RPMI7951 (cell line): ENCODE measurements around the gene BCL2. TPM values are rescaled to one million over a fixed set of nuclear protein-coding genes. Genes with fewer than 3 reads are reported as not detected.
A peak's percentile ranks its signal among the peaks of the same experiment; 100 is the strongest.

Experiments
- DNase-seq: peaks from one replicate; pipeline ENCODE4 v3.0.0-alpha.2; 2012; ENCODE audit warnings: low read depth
- total RNA-seq: library from RNA; depleted of rRNA; stranded (reverse); fragments of >200 nt; shearing (Covaris generic); gene quantifications from 2 replicates; pipeline ENCODE4 v1.2.3, GENCODE V29; 2014

Gene BCL2
- total RNA-seq, 1 experiment from 2014 or later = 0.84 TPM

DNA sequence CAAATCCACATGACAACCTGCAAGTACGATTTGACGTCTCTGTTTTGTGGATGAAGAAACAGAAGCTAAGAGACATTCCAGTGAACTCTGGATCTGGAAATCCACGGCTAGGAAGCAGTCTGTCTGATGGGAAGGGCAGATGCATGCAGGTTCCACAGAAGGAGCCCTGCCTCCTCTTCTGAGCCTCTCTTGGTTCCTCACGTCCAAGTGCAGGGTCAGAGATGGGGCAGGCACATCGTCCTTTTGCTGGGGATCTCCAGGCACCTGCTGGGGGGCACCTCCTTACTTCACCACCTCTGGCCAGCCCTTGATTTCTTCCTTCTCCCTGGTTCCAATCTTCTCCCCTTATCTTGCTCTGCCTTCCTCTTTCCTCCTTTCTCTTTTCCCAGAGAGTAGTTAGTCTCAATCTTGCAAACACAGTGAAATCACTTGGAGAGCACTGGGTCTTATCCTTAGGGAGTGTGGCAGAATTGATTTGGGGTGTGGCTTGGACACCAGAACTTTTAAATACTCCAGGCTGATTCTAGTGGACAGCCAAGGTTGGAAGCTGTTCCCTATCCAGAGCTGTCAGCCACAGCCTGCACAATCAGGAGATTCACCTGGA lies 137.8 kb downstream of the BCL2 start:
- no peak for DNase-seq

DNA sequence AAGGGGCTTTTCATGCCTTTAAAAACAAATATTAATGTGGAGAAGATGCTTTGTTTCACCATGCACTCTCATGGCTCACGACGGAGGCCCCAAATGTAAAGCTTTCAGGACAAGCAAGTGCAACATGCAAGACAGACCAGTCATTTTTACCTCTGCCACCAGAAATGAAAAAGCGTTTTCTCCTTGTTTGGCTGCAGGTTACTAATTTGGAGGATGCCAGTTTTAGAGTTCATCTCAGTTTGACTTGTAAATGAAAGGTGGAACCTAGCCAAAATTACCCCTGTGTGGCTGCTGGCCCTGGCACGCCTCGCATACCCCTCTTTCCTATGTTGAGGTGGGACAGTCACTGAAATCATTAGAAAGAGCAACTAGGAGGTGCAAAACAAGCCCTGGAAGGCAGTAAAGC lies 138.6 kb downstream of the BCL2 start:
- DNase-seq = no peak

DNA sequence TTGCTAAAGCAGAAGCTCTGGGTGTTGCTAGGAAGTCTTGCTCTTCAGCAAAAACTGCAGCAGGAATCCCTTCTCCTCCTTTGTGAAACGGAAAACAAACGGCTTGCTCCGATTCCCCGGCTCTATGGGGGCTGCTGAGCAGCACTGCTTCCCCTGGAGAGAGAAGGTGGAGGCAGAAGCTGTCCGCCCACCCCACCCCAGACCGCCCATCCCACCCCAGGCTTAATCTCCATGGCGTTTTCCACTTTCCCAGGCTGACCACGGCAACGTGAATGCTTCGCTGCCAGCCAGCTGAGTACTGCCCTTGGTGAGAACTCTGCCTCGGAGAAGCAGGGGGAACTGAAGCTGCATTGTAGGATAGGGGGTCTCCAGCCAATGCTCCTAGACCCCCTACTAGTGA lies 139.2 kb downstream of the BCL2 start:
- DNase-seq = no peak

DNA sequence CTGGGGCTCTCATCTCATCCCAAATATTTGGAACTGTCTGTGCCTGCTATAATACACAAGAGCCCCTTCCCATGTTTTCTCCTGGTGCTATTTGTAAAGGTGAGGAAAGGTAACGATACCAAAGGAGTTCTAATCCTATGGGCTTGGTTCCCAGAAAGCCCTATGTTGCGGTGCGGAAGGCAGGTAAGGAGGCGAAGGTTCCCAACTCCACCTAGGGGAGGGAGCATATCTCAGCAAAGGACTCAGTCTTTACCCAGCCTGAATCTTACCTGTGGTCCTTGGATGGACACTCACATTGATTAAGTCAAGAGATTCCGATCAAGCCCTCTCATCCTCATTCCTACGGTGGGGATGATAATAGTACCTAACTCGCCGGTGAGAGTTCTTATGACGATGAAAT lies 140.1 kb downstream of the BCL2 start:
- DNase-seq = no peak

DNA sequence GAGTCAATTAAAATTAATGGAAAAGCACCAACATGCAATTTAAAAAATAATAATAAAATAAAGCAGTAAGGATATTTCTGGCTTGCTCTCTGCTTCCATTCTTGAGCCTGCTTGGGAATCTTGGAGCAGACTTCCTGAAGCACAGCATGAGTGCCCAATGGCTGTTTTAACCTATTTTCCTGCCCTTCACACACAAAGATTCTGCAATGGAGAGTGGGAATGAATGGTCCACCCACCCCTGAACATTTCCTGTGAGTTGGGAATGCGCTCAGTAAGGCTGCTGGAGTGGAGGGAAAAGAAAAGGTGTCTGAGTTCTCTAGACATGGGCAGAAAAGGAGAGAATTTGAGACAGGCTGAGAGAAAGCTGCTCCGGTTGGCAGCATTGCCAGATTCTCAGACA lies 140.6 kb downstream of the BCL2 start:
- DNase-seq = no peak

DNA sequence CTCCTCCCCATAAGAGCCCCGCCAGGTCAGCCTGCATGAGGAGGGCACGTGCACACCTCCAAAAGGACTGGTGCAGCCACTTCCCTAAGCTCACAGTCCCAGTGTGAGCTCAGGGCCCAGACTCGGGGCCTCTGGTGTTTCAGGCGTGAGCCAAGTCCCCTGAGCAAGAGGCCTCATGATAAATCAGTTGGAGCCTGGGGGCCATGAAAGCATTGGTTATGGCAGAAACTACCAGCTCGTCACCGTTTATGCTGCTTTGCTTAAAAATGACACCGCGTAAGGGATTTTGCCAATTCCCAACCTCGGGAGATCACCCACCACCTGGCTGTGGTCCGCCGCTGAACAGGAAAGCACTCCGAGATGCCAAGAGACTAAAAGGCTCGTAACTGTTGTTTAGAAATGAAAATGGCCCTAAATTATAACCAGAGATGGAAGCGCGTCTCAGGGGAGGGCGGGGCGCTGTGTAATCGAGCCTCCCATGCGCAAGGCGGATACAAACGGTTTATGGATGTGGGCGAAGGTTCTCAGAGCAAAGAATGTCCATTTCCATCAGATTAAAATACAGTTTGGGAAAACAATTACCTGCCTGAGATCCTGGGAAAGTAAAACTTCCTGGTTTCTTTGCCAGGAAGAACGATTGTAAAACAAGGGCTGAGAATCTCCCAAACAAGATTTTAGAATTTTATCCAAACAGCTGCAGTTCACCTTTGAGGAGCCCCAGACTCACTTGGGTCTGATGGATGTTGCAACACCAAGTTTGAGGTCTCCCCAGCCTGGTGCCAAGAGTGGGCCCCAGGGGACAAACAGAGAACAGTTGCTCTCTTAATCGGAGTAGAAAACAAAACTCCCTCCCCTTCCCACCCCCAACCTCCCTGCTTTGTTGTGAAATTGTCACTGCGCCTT lies 141.4 kb downstream of the BCL2 start:
- DNase-seq = no peak

DNA sequence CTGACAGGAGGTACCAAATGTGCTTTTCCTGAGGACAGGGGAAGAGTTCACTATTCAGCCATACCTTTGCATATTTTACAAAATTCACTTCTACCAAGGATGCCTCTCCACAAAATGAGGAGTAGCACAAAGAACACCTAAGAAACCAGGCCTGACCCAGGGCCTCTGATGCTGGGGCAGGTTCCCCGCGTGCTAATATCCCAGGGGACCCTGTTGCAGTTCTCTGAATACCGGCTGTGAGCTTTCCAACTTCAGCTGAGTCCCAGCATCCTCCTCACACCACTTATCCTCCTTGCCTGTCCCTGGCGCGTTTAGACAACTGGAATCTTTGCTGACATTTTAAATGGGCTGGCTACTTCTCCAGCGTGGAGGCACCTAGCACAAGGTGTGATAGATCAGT lies 142.3 kb downstream of the BCL2 start:
- no peak for DNase-seq

DNA sequence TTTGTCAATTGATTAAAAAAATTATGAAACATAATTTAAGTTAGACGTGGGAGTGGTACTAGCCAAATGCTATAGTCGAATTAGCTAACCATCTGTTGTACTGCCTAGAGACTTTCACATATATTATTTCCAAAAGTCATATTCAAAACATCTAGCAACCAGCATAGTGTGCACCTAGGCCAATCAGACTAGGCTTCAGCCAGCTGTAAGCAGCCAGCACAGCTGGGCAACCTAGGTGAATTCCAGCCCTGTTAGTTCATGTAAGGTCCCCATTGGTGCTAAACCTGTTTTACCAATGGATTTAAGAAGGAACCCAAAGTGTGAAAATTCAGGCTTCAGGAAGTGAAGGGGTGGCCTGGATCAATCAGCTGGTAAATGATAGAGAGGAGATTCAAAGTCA lies 144.3 kb downstream of the BCL2 start:
- no peak for DNase-seq

DNA sequence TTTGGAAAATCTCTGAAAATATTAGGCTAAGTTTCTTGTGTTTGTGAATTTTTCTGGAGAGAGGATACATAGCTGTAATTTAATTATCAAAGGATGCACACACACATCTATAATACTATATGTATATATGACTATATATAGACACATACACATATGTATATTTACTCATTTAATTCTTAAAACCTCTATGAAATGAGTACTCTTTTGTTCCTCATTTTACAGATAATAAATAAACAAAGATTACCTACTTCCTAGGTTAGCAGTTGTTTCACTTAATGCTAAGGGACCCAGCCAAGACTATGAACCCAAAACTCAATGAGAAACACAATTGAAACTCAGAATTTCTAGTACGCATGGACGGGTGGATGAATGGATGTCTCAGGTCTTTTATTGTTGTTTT lies 145.6 kb downstream of the BCL2 start:
- no peak for DNase-seq

DNA sequence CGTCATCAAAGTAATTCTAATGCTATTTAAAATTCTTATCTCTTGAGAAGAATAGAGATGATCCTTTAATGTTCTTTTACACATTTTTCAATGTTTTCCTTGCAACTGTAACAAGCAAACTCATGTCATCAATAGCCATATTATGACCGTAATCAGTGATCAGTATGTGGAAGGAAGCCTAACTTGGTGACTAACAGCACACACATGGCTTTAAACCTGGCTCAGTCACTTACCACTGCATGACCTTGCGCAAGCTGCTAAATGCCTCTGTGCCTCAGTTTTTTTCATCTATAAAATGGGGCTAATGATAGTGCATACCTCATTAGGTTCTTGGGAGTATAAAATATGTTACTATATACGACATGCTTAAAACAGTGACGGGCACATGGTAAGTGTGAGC lies 149.7 kb downstream of the BCL2 start:
- DNase-seq = no peak

DNA sequence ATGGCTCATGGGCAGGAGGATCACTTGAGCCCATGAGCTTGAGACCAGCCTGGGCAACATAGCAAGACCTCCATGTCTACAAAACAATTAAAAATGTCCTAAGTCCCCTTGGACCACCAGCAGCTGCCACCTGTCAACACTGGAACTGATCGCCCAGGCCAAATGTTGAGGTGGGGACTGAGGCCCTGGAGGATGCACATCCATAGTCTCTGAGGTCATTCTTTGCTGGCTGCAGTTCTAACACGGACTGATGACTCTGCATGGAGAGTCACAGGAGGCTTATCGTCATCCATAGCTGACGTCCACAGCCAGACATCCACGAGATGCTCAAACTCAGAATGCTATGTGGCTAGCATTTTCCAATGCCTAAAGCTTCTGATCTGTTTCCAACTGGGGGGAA lies 151.3 kb downstream of the BCL2 start:
- DNase-seq = no peak

DNA sequence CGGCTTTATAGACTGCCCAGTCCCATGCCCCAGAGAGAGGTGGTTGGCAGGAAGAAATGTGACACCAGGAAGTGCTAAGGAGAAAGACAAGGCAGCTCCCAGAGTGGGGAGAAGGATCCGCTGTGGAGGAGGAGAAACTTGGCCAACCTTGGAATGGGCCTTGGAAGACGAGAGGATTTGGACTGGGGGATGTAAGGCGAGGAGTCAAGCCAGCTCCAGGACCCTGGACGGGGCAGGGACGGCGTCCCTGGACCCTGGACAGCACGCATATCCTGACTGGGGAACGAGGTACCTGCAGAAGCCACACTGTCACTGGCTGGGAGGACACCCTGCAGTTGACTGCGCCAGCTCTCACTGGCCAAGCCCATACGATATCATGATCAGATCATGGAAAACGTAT lies 153.4 kb downstream of the BCL2 start:
- no peak for DNase-seq

DNA sequence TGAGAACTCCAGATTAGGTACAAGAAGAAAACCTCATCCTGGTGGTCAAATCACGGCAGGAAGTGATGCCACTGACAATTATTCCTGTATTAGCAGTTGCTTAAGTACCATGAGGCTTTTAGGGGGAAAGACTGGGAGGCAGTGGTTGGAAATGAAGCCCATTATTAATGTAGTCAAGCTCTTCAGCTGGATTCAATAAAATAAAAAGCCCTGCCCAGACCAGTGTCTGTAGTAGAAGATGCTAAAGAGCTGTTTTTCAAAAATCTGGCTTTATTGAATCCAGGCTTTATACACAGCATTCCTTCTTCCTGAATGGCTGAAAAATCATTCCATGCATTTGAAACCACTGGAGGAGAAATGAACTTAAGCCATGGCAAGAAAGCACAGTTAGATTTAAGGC lies 155.2 kb downstream of the BCL2 start:
- DNase-seq = no peak

DNA sequence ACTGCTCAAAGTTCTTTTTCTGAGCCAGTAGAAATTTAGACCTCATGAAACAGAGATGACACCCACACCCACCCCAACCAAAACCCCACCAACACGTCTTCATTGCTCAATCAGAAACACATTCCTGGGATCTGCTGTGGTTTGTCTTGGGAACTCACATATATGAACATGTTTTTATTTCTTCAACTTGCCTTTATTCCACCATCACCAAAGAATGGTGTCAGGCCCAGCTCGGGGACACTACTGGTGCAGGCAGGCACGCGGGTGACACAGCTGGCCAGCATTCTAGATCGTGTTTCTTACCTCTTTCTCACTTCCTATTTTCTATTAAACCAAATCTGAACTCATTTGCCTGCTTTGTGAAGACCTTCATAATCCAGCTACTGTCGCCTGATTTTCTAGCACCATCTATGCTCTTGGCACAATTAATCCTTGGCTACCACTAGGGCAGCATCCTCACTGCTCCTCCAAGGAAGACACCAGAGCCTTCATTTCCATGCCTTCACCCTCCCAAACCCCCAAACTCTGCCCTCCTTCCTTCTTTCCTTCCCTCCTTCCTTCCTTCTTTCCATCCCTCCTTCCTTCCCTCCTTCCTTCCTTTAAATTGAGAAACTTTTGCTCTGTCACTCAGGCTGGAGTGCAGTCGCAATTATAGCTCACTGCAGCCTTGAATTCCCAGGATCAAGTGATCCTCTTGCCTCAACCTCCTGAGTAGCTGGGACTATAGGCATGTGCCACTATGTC lies 157.1 kb downstream of the BCL2 start:
- DNase-seq = peak; percentile 9

DNA sequence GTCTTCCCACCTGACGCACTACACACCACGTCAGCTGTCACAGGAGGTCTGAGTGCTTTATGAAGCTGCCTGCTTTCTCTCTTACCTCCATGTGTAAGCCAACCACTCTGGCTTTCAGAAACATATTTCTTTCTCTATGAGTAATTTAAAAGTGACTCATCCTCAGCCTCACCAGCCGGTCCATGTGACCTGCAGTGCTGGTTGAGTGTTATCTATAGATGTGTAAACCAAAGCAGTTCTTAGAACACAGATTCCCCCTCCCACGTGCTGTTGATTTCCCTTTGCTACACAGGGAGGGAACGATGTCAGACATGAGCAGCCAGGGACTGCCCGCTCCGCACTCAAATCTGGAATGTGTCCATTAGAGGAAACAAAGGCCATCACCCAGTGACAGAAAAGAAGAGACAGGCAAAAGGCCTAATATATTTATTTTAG lies 157.8 kb downstream of the BCL2 start:
- peak; percentile 84 for DNase-seq

DNA sequence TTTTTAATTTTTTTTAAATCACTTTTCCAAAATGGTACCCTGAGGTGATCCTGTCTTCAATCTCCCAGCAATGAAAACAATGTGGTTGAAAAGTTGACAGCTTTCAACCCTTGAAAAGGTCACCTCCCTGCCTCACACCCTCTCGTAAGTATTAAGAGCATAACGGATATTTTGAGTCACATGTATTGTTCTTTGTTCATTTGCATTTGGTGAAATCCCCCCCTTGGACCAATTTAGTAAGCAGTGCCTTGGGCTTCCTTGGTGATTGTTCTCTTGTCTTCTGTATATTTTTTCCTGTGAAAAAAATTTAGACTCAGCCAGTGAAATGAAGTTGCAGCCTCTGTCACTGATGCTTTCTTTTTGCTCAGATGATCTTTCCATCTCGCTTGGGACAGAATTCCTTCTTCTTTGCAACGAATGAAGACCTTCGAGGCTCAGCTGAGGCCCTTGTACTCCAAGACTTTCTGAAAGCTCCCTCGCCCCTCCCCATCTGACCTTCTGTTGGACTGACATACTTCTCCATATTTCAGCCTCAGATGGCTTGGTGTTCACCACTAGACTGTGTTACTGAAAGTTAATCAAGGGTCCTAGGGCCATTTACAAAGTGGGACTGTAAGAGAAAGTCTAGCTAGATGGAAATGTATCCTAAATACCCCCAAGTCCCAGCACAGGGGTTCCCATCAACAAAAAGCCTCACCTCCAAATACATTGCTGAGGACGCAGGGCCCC lies 158.4 kb downstream of the BCL2 start:
- no peak for DNase-seq

DNA sequence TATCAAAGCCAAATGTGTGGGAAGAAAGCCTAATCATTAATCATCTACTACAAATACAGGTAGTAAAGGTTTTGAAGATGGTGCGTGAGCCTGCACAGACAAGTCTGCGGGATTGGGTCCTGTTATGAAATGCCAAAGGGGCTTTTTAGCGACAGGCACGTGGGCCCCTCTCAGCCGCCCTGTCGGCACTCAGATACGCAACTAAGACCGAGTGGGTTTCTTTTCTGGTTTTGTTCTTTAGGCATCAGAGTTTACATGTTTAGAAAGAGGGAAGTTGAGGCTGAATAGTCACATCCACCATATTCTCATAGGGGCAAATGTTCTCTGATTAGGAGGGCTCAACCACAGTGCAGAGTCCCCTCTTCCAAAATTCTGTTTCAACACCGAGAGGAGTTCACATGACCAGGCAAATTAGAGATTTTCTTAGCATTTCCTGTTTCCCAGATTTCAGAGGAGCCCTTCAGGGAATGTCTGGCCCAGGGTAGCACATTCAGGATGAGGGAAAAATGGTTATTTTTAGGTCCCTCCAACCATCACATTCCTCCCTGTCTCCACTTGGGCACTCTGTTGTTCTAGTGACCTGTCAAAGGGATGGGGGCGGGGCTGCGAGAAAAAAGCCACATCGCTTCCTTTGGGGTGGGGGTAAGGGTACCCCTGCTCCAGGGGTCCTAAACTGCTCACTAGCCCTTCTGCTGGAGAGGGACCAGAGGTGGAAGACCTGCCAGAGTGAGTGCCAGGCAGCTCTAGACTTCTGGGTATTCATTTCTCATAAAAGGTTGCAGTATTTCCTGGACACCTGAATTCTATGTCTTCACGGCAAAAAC lies 159.2 kb downstream of the BCL2 start:
- DNase-seq = no peak

DNA sequence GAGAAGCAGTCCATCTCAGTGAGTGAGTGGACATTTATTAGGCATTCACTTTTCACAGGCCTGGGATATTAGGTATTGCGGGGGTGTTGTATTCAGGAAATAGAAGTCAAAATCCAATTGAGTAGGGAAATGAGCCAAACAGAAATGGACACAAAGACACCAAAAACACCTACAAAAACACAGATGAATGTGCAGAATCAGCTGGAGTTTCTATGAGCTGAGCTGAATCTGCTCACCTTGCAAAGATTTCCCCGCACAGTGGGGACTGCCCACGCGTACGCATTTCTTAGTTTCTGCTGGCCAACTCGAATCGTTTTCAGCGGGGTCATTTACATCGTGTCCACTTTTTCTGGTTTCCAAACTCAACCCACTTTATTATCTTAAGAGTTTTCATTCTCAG lies 160.0 kb downstream of the BCL2 start:
- no peak for DNase-seq

DNA sequence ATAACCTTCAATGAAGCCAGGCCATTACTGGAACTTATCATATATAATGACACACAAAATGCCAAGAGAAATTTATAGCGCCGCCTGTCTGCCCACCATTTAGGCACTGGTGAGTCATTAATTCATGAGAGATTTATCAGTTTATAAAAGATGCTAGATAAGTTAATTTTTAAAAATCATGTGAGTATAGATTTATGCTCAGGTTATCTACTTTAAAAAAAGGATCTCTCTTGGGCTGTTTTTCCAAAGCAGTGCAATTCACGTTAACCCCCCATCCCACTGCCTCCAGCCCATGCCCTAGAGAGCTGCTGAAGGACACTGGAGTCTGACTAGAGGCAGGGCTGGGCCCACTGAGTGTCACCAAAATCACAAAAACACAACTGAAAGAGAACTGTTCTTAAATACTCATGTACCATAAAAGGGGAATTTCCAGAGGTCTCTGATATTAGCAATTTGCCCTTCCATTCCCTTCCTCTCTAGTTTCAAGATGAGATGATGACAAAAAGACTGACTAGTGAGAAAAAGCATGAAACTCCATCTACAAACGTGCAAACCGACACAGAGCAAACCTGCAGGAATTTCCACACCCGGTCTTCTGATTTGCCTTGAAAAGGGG lies 160.8 kb downstream of the BCL2 start:
- DNase-seq = no peak

DNA sequence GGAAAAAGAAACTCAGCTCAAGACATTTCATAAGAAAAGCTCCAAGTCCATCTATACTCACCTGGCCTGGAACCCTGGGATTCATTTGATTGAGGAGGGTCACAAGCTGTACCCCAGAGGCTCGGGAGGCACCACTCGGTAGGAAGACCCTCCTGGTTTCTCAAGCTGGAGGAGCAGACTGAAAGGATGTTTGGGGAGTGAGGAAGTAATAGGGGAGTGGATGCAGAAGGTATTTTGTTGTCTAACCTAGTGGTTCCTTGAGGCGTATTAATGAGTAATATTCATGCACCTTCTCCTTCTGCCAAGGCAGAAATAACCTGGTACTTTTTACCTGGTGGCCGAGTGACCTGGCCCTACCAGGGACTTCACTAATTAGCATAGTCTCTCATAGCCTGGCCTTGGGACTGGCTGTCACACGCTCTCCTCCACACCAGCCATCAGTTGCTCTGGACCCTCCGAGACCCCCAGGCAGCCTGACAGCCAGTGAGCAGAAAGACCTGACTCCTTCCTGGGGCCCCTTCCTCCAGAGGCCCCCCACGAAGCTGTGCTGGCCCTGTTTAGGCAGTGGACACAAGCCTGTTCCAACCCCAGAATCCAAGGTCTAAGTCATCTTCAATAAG lies 161.4 kb downstream of the BCL2 start:
- no peak for DNase-seq
